Stomach smooth muscle (tissue), 2 donors: Measurements from ENCODE around the gene CCDC106.

ENCODE experiments used
- H3K27ac ChIP-seq: one replicate; pipeline ENCODE4 v1.7.0; 2013; ENCODE audit warnings: mild to moderate bottlenecking, low read length, inconsistent platforms
- H3K27me3 ChIP-seq, 2 donors: one replicate each; pipeline ENCODE4 v1.7.0; 2013; ENCODE audit warnings: low read length in 2 of 2; ENCODE audit not compliant: insufficient read depth in 2 of 2, control insufficient read depth in 1 of 2
- H3K36me3 ChIP-seq, 2 donors: one replicate each; pipeline ENCODE4 v1.7.0; 2013; ENCODE audit warnings: low read length in 2 of 2; ENCODE audit not compliant: control insufficient read depth in 2 of 2, insufficient read depth in 2 of 2
- H3K4me1 ChIP-seq: one replicate; pipeline ENCODE4 v1.7.0; 2013; ENCODE audit warnings: low read length; ENCODE audit not compliant: control insufficient read depth, insufficient read depth
- H3K4me3 ChIP-seq, 2 donors: one replicate each; pipeline ENCODE4 v1.7.0; 2013; ENCODE audit warnings: low read length in 2 of 2
- H3K9ac ChIP-seq, 2 donors: one replicate each; pipeline ENCODE4 v1.7.0; 2013; ENCODE audit warnings: low read length in 2 of 2, mild to moderate bottlenecking in 1 of 2
- H3K9me3 ChIP-seq, 2 donors: one replicate each; pipeline ENCODE4 v1.7.0; 2013; ENCODE audit warnings: low read length in 2 of 2; ENCODE audit not compliant: control insufficient read depth in 2 of 2
- donor health status: healthy.
- donor health status: Pancreatic carcinoma.

Gene CCDC106

DNA sequence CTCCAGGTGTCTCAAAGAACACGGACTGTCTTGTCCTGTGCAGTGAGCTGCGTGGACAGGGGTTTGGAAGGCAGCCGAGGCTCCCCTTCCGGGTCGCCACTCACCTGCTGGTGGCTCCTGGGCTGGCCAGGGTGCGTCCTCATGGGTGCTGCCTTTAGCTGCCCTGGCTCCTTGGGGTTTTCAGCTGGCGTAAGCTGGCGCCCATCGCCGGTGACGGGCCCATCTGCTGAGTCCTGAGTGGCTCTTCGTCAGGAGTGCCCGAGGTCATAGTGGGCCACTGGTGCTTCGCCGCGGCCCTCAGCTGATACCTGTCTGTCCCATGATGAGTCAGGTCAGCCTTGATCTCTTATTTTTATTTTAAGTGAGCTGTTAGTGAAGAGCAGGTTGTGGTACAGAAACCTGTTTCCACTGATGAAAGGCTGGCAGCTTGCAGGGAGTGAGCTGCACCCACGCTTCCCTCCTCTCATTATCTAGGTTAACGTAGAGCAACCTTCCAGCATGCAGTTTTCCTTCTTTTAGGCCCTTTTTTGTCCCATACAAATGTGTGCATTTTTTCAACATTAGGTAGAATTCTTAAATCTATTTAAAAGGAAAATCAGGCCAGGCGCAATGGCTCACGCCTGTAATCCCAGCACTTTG lies 45.4 kb downstream of the CCDC106 start:
- Histone ChIP-seq H3K4me3 (no peak overlapping the region), H3K9me3 (no peaks in the 10 kb centered on the region), H3K27me3 (no peaks in the 10 kb centered on the region), H3K9ac (no peak overlapping the region), H3K4me1 (no peaks in the 10 kb centered on the region), H3K27ac (no peak overlapping the region), H3K36me3 (peaks cover 41 to 53% of the 10 kb centered on the region in 2 donors)

DNA sequence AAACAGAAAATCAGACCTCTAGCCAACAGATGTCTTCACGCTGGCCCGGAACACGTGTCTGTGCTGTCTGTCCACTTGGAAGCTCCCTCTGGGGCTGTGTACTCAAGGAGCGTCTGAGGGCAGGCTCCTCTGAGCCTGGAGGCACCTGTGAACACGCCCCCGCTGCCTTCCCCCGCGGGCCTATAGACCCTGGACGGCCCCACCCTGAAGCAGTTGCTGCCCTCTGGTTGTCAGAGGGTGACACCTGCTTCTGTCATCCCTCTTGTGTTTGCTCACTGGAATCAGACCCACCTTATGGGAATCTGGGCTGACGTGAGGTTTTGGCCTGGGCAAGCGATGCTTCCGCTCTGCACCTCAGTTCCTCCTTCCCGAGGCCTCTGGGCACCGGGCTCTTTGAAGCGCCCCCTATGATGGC lies 46.2 kb downstream of the CCDC106 start:
- Histone ChIP-seq H3K4me3 (no peak overlapping the region), H3K27ac (no peak overlapping the region), H3K36me3 (peaks cover 35 to 50% of the 10 kb centered on the region in 2 donors), H3K4me1 (no peaks in the 10 kb centered on the region), H3K9ac (no peak overlapping the region), H3K9me3 (no peaks in the 10 kb centered on the region), H3K27me3 (no peaks in the 10 kb centered on the region)

DNA sequence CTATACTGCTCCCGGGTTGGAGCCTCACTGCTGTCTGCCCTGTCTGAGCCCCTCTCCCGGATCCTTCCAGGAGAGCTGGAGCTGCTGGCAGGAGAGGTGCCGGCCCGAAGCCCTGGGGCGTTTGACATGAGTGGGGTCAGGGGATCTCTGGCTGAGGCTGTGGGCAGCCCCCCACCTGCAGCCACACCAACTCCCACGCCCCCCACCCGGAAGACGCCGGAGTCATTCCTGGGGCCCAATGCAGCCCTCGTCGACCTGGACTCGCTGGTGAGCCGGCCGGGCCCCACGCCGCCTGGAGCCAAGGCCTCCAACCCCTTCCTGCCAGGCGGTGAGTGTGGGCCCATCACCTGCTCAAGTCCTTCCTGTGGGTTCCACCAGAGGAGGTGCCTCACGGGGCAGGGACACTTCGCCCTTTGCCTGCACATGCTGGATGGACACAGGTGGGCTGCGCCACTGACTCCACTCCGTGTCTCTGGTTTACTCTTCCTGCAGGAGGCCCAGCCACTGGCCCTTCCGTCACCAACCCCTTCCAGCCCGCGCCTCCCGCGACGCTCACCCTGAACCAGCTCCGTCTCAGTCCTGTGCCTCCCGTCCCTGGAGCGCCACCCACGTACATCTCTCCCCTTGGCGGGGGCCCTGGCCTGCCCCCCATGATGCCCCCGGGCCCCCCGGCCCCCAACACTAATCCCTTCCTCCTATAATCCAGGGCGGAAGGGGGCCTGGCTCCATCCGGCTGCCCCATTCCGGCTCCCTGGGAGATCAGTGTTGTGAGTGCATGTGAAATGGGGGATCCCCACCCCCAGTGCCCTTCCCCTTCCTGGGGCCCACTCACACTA lies 46.9 kb downstream of the CCDC106 start:
- Histone ChIP-seq H3K27me3 (no peaks in the 10 kb centered on the region), H3K9me3 (no peaks in the 10 kb centered on the region), H3K36me3 (peaks cover 29 to 45% of the 10 kb centered on the region in 2 donors), H3K4me3 (no peak overlapping the region), H3K27ac (no peak overlapping the region), H3K4me1 (no peaks in the 10 kb centered on the region), H3K9ac (no peak overlapping the region)

DNA sequence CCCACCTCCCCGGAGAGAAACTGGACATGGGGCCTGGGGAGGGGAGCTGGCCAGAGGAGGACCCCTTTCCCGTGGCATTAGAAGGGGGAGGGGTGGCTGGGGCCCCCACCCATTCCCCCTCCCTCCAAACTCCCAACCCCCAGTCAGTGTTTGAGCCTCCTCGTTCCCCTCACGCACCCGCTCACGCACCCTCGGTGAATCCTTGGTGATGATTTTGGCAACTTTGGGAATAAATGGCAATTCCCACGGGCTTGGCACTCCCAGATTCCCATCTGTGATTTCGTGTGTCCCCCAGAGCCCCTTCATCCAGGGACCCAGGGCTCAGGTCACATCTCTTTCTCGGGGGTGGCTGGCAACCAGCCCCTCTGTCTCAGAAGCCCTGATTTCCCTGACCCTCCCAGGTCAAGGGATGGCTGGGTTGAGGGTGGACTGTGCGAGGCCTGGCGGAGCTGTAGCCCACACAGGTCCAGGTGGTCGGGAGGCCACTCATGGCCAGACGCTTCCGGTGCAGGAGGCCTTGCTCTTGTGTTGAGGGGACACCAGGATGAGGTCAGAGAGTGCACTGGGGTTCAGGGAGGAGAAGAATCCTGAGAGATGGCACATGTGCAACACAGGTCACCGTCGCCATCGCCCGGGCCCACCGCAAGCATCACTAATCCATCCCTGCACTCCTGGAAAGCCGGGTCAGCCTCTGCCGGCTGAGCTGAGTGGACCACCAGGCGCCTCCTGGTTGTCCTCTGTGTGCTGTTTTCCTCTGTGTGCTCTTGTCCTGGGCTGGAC lies 47.7 kb downstream of the CCDC106 start:
- Histone ChIP-seq H3K9me3 (no peaks in the 10 kb centered on the region), H3K36me3 (peaks cover 21 to 39% of the 10 kb centered on the region in 2 donors), H3K27ac (no peak overlapping the region), H3K4me1 (no peaks in the 10 kb centered on the region), H3K4me3 (no peak overlapping the region), H3K27me3 (no peaks in the 10 kb centered on the region), H3K9ac (no peak overlapping the region)

DNA sequence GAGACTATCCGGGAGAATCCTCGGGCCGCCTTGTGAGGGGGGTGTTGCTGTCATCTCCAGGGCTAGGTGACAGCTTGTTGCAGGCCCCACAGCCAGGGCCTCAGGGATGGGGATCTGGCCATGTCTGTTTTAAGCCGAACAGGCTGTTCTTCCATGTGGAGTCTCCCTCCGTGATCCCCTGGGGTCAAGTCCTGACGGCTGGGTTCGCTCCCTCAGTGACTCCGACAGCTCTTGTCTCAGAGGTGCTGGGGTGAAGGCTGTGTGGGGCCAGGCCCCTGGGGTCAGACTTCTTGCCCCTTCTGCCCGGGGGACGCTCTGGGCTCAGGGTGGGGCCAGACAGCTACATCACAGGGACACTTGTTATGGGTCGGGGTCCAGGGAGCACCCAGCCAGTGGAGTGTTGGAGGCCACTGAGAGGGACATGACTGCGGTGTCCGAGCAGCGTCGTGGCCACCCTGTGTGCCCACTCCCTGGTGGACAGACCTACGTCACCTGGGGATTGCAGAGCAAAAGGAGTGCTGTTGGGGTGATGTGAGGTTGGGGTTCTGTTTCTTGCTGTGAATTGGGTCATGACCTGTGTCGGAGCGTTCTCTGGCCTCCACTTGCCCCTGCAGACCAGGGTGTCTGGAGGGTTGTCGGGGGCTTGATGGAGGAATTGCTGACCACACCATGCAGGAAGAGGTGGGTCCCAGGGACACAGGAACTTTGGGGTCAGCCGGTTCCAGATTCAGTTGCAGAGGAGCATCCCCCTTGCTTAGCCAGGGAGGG lies 48.5 kb downstream of the CCDC106 start:
- Histone ChIP-seq H3K27ac (no peak overlapping the region), H3K36me3 (peaks cover 16 to 35% of the 10 kb centered on the region in 2 donors), H3K4me3 (no peak overlapping the region)

DNA sequence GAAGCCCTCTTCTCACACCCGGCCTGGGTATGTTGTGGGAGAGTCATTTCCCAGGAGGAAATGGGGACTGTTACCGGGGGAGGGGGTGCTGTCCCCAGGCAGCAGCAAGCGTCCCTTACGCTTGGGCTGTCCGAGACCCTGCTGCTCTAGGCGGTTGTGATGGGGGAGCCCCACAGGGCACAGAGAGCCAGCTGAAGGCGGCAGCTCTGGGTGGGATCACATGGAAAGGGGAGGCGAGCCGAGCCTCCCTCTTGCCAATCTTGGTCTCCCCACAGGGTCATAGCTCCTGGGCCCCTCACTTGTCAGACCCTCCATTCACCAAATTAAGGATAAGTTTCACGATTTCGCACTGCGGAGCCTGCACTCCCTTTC lies 49.0 kb downstream of the CCDC106 start:
- H3K27me3 ChIP-seq: no peaks in the 10 kb centered on the region
- no peak overlapping the region for H3K27ac ChIP-seq
- no peaks in the 10 kb centered on the region for H3K4me1 ChIP-seq
- no peak overlapping the region for H3K4me3 ChIP-seq
- no peaks in the 10 kb centered on the region for H3K9me3 ChIP-seq
- peaks cover 14 to 35% of the 10 kb centered on the region in 2 donors for H3K36me3 ChIP-seq
- H3K9ac ChIP-seq: no peak overlapping the region

More for the DNA sequence above, 48.5 kb downstream of the CCDC106 start:
- H3K9ac ChIP-seq: no peak overlapping the region
- no peaks in the 10 kb centered on the region for H3K9me3 ChIP-seq
- H3K27me3 ChIP-seq: no peaks in the 10 kb centered on the region
- H3K4me1 ChIP-seq: no peaks in the 10 kb centered on the region

DNA sequence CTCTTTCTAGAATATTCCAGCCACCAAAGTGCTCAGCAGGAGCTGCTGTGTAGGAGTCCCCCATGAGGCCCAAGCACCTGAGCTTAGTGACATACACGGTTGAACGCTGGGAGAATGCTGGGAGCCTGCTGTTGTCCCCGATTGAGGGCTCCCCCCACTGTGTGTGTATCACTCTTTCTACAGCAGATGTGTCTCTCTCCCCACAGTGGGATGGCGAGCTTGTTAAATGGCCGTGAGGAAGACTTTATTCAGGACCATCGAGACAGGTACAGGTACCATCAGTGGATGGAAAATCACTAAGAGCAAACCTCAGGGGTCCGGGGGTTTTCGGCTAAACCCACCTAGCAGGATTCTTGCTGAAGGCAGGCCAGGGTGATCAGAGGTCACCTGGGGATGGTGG lies 49.7 kb downstream of the CCDC106 start:
- no peak overlapping the region for H3K27ac ChIP-seq
- no peak overlapping the region for H3K9ac ChIP-seq
- H3K4me1 ChIP-seq: no peaks in the 10 kb centered on the region
- no peaks in the 10 kb centered on the region for H3K27me3 ChIP-seq
- no peak overlapping the region for H3K4me3 ChIP-seq
- H3K36me3 ChIP-seq: peaks cover 14 to 35% of the 10 kb centered on the region in 2 donors
- H3K9me3 ChIP-seq: no peaks in the 10 kb centered on the region

DNA sequence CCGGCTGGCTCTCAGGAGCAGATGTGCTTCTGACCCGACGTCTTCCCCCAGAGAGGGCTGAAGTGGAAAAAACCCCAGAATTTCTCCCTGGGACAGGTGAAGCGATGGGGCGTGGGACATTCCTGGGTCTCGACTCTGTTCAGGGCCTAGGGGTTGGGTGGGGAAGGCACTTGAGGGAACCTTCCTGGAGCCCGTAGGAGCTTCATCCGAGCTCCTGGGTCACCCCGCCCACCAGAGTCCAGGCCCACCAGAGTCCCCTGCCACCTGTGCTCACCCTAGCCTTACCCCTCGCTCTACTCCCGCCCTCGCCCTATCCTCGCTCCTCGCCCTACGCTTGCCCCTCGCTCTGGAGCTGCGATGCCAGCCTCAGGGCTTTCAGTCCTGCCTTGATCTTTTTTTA lies 50.2 kb downstream of the CCDC106 start:
- Histone ChIP-seq H3K27ac (no peak overlapping the region), H3K4me3 (no peak overlapping the region), H3K4me1 (no peaks in the 10 kb centered on the region), H3K27me3 (no peaks in the 10 kb centered on the region), H3K36me3 (peaks cover 8 to 31% of the 10 kb centered on the region in 2 donors), H3K9me3 (no peaks in the 10 kb centered on the region), H3K9ac (no peak overlapping the region)

DNA sequence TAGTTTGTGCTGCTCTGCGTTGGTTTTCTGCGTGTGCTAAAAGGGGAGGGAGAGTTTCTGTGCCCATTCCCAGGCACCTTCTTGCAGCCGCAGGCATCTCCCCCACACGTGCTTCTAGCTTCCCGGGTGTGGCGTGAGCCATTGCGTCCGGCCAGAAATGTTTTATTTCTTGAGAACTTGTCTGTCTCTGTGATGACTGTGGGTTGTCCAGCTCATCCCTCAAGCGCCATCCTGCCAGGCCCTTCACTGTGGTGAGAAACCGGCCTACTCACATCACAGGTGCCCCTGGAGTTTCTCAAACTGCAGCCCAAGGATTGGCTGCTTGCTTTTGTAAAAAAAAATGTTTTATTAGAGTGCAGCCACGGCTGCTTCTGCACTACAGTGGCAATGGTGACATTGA lies 51.2 kb downstream of the CCDC106 start:
- Histone ChIP-seq H3K4me3 (no peak overlapping the region), H3K9me3 (no peaks in the 10 kb centered on the region), H3K4me1 (no peaks in the 10 kb centered on the region), H3K27me3 (no peaks in the 10 kb centered on the region), H3K9ac (no peak overlapping the region), H3K27ac (no peak overlapping the region), H3K36me3 (peaks cover 4 to 24% of the 10 kb centered on the region in 2 donors)

DNA sequence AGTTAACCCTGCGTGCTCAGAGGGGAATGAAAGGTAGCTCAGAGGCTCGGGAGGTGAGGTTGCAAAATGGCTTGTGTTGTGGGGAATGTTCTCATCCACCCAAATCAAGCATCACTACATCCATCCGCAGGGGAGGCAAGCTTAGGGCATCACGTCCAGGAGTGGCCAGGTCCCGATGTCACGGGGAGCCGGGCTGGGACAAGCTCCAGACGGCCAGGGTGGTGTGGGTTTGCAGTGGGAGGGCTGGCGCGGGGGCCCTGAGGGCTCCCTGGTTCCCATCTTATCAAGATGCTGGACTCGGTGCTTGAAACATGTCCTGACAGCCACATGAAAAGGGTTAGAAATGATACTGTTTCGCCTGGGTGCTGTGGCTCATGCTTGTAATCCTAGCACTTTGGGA lies 52.8 kb downstream of the CCDC106 start:
- Histone ChIP-seq H3K36me3 (peaks cover 3 to 17% of the 10 kb centered on the region in 2 donors), H3K4me1 (no peaks in the 10 kb centered on the region), H3K9ac (no peak overlapping the region), H3K9me3 (no peaks in the 10 kb centered on the region), H3K27me3 (no peaks in the 10 kb centered on the region), H3K4me3 (no peak overlapping the region), H3K27ac (no peak overlapping the region)
